Glomerular endothelial cell (primary cell): ENCODE data around the gene BEAN1. TPM values are rescaled to one million over a fixed set of nuclear protein-coding genes. Genes with fewer than 3 reads are reported as not detected.

Source experiments
- DNase-seq: peaks from one replicate; pipeline ENCODE4 v3.0.0-alpha.2; 2011; ENCODE audit warnings: low read depth, low spot score; ENCODE audit errors: extremely low read depth
- total RNA-seq: library from RNA; depleted of rRNA; stranded (reverse); fragments of >200 nt; gene quantifications from 2 replicates; pipeline ENCODE4 v1.2.3, GENCODE V29; 2015

Gene BEAN1
- total RNA-seq, 1 donor from 2014 or later, result 0.35 TPM

DNA sequence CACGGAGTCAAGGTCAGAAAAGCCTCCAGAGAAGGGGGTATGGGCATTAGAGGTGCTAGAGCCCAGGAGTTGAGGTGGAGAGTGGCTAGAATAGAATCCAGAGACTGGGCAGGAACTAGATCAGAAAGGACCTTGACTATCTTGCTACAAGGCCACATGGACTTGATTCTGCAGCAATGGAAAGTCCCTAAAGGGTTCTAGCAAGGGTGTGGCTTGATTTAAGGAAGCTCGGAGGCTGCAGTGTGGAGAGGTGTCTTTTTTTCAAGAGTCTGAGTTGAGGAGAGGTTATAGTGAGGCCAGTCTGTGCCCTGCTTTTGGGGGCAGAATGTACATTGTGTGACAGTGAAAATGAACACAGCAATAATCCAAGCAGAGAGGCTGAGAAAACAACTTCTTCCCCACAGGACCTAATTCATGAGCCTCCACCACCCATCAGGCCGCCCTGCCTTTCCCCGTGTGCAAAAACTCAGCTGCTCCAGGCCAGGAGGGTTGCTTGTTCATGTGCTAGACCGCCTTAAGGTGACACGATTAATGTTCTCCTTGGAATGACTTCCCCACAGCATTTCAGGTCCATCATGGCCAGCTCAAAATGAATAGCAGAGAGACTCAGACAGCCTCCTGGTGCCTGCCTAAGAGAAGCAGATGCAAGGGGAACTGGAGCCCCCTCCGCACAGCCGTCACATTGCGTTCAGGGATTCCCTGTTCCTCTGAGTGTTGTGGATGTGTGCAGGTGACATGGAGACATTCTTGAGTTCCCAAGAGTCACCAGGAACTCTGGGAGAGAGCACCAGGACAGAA is 8.7 kb upstream of the BEAN1 start:
- no peak for DNase-seq

- no peak for DNase-seq
Observed at GRCh38 chr16:66419527-66419926, 7.6 kb upstream of the BEAN1 start.

GRCh38 chr16:66420396-66420795 is 6.7 kb upstream of the BEAN1 start:
- DNase-seq, result no peak

DNA sequence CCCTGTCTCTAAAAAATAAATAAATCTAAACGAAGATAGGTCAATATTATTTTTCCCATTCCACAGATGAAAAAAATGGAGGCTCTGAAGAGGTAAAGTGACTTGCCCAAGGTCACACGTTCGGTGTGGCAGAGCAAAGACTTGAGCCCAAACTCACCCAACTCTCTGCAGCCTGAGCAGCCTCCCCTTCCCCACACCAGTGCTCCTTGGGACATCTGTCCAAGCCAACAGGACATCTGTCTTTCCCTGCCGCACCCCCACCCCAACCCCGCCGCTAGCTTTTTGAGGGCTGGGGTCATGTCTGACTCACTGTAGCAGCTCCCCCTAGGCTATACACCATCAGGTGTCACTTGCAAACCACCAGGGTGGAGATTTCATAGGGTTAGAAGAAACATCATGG is 5.2 kb upstream of the BEAN1 start:
- no peak for DNase-seq

- DNase-seq, result no peak
Observed at GRCh38 chr16:66422366-66422765, 4.7 kb upstream of the BEAN1 start.

GRCh38 chr16:66423177-66423576 is 3.9 kb upstream of the BEAN1 start:
- no peak for DNase-seq

DNA sequence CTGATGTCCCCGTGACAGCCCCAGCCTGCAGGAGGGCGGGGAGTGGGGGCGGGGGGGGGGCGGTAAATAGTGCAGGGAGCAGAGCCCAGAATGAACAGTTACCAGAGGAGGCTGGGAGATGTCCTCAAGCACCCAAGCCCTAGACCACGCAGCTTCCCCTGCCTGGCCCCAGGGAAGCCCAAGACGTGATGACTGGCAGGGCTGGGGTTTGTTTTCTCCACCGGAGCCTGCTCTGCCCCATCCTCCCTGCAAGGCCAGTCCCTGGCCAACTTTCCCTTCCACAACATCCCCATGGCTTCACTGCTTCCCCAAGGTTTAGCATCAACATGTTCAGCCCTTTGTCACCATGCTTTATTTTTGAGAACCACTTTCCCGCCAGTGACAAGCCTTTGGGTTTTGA is 1.4 kb upstream of the BEAN1 start:
- DNase-seq, result no peak

DNA sequence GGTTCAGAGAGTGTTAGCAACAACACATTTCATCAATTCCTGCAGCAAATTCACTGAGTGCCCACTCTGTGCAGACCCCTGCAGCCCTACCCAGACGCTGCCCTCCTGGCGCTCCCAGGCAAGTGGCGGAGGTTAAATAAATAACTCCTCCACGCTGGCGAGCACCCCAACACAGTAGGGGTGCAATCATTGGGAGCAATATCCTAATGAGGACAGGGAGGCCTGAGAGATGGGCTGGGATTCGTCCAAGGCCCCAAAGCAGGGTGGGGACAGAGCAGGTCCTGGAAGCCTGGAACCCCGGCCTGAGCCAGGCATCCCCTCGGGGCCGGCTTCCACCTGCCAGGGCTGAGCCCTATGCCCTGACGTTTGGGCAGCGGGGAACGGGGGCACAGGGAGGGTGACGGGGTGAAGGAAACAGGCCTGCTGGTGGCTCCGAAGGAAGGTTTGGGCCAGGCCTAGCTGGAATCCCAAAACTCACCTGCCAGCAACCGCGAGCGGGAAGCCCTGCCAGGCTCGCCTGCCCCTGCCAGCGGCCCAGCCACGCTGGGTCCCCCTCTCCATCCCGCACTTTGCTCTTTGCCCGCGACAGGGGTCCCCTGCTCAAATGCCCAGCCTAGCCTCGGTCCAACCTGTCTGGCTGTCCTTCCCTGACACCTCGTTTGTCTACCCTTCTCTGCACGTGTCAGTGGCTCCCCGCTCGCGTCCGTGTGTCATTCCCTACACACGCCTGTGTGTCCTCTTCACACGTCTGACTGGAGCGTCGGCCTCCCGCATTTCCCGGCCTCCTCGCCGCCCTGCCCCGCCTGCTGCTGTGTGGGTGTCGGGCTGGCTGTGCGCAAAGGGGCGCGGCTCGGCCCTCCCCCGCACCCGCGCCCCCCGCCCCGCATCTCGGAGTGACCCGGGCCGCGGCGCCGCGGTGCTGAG is 721 bp upstream of the BEAN1 start:
- no peak for DNase-seq

GRCh38 chr16:66427871-66428681 is 981 bp downstream of the BEAN1 start:
- no peak for DNase-seq

GRCh38 chr16:66428682-66429251 is 1.7 kb downstream of the BEAN1 start:
- DNase-seq, result no peak

DNA sequence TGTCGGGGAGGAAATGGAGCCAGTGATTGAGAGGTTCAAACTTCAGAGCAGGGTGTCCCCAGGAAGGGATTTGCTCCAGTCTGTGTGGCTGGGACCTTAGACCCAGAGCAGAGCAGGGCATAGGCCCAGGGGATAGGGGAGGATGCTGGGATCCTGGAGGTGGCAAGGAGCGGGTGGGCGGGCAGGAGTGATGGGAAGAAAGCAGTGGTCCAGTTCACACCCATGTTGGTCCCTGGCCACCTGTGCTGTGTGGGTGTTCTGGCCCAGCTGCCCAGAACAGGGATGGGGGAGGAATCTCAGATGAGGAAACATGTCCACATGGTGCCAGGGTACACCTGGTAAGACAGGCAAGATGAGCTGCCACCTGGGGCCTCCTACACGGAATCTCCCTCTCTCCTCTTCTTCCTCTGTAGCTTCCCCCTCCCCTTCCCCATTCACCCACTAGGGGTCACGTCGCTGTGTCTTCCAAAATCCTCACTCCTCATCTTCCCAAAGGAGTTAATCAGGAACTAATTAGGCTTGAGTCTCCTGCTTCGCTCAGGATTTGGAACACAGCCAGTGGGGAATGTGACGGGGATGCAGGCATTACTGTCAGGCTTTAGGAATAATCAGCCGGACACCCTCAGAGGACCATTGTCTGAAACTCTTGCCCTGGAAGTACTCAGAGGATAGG is 2.3 kb downstream of the BEAN1 start:
- no peak for DNase-seq

GRCh38 chr16:66430214-66430613 is 3.1 kb downstream of the BEAN1 start:
- DNase-seq, result no peak

DNA sequence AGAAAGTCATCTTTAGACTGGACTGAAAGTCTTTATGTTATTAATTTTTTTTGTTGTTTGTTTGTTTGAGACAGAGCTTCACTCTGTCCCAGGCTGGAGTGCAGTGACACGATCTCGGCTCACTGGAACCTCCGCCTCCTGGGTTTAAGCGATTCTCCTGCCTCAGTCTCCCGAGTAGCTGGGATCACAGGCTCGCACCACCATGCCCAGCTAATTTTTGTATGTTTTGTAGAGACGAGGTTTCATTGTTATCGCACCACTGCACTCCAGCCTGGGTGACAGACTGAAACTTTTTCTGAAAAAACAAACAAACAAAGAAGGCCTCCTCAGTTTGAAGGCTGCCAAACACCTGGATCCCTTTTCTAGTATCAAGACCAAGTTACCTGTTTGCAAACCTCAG is 4.7 kb downstream of the BEAN1 start:
- DNase-seq, result no peak

DNA sequence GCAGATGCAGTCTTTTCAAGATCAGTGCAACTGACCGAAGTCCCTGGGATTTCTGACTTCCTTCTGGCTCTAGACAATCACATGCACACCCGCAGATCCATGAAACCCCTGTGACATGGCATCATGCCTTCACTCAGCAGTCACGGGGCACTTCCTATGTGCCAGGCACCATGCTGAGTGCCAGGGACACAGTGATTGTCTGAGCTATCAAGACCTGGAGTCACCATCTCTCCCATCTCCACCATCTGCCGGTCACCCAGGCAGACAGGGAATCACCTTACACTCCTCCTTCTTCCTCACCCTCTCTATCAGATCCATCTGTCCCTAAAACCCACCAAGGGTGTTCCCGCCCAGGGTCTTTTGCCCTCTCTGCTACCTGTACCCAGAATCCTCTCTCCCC is 5.3 kb downstream of the BEAN1 start:
- DNase-seq, result no peak

DNA sequence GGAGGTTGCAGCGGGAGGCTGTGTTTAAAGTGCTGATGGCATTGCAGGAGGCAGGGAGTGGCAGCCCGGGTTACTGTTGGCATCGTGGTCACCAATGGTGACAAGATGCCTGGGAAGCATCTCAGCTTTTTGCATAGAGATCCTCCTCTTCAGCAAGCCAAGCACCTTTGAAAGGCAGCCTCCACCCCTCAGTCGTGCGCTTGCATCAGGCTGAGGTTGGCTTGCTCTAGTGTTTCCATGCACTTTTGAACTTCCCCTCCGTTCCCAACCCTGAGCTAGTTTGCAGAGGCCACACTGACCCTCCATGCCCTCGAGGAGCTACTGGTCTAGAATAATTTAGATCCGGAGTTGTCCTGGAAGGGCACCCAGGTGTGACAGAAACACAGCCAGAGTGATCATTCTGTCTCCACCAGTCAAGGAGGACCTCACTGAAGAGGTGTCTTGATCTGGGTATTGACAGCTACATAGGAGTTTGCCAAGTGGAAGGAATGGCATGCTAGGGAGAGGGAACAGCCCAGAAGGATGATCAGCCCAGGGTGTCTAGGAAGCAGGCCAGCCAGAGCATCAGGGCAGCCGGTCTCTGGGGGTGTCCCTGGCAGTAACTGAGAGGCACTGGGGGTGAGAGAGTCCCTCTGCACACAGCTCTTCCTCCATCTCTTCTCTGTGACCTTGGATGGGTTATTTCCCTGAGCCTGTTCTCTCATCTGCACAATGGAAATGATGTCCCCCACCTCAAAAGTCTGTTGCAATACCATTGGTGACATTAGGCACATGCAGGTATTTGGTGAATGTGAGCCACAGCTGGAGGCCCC is 7.7 kb downstream of the BEAN1 start:
- DNase-seq, result no peak

- DNase-seq, result no peak
Observed at GRCh38 chr16:66435896-66436295, 8.8 kb downstream of the BEAN1 start.

DNA sequence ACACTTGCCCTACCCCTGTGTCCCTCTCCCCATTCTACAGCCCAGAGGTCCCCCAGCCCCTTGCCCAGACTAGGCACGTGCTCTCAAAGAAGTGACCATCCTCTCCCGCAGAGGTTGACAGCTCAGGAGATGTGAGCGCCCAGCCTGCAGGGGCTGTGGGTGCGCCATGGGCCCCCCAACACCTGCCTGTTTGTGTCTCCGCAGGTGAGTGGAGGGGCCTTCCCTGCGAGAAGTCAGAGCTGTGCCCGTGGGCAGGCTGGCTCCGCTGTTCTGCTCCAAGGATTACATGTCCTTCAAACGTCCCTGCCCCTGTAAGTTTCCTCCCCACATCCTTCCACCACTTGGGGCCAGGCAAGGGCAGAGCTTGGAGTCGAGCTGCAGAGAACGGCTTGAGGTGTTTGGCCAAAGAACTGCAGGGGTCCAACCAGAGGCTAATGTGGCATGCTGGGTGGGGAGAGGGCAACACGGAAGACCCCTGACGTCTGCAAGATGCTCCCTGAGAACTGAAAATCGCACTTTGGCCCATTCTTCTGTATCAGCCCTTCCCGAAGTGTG is 10.4 kb downstream of the BEAN1 start:
- no peak for DNase-seq

- no peak for DNase-seq
Observed at GRCh38 chr16:66438536-66438935, 11.4 kb downstream of the BEAN1 start.
